ENCODE data around the gene TXNDC8. TPM values are rescaled to one million over a fixed set of nuclear protein-coding genes. Genes with fewer than 3 reads are reported as not detected.

The TXNDC8 gene
- total and polyA plus RNA-seq, 2 of the 13 experiments (the other 11 are each of a cell fraction or from before 2014, with no cell fraction given) = not detected

DNA sequence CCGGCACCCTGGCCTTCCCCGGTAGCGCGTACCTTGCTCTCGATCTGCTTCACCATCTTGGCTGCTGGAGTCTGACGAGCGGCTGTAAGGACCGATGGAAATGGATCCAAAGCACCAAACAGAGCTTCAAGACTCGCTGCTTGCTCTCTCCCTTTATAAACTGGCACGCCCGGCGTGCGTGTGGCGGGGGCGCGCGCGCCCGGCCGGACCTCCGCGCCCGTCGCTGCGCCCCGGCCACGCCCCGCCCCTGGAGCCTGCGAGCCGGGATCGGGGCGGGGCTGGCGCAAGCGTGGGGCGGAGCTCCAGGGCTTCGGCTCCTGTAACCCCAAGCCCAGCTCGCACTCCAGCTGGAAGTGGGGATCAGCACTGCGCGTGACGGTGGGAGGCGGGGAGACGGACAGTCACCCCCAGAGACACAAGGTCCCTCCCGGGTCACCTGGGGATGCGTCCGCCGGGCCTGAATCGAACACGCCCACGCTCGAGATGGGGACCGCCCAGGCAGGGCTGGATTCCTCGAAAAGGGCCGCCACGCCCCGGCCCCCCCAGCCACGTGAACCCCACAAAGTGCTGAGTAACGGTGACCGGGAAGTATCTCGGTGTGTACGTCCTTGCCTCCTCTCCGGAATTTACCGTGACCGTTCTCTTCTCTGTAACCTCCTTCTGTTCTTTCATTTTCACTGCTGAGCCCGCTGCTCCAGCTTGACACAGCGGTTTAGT lies 81.1 kb downstream of the TXNDC8 start, which contains the start of gene TXN (continued):
- TF ChIP-seq MIER3 (CRISPR knock-in tag; IDR thresholded peaks at IDR 0.05; ENCODE audit: borderline replicate concordance) (0 out of 2 replicates have a peak, but pooled peaks have one; percentile 22), ZNF441 (CRISPR knock-in tag; IDR thresholded peaks at IDR 0.05; ENCODE audit: borderline replicate concordance) (peak; percentile 47), TGIF2 (CRISPR knock-in tag; IDR thresholded peaks at IDR 0.05) (peak; percentile 24; the same call in 1 of the 2 replicates), SIN3A (IDR thresholded peaks at IDR 0.05; ENCODE audit: borderline replicate concordance, low read depth, low read length) (no peak), ZNF382 (CRISPR knock-in tag; IDR thresholded peaks at IDR 0.05; ENCODE audit: borderline replicate concordance) (no peak), AGO1 (IDR thresholded peaks at IDR 0.05; ENCODE audit: low read depth, low read length, poor library complexity, severe bottlenecking) (no peak), MZF1 (CRISPR knock-in tag; IDR thresholded peaks at IDR 0.05; ENCODE audit: borderline replicate concordance) (no peak), PTBP1 (IDR thresholded peaks at IDR 0.05; ENCODE audit: low read depth, low read length, poor library complexity, severe bottlenecking) (no peak), BORCS8-MEF2B (CRISPR knock-in tag; IDR thresholded peaks at IDR 0.05) (peak; percentile 51), SP2 (CRISPR knock-in tag; IDR thresholded peaks at IDR 0.05) (no peak), ZNF776 (CRISPR knock-in tag; IDR thresholded peaks at IDR 0.05) (no peak), ARNT2 (CRISPR knock-in tag; IDR thresholded peaks at IDR 0.05; ENCODE audit: low read depth) (no peak; the same call in 1 of the 2 replicates), ZMYM4 (CRISPR knock-in tag; IDR thresholded peaks at IDR 0.05) (peak; percentile 57), MEIS1 (CRISPR knock-in tag; IDR thresholded peaks at IDR 0.05; ENCODE audit: borderline replicate concordance) (no peak), ZNF501 (CRISPR knock-in tag; IDR thresholded peaks at IDR 0.05) (no peak), KLF13 (CRISPR knock-in tag; IDR thresholded peaks at IDR 0.05) (no peak), NFRKB (IDR thresholded peaks at IDR 0.05) (no peak)
- TF ChIP-seq, protein P1, sequence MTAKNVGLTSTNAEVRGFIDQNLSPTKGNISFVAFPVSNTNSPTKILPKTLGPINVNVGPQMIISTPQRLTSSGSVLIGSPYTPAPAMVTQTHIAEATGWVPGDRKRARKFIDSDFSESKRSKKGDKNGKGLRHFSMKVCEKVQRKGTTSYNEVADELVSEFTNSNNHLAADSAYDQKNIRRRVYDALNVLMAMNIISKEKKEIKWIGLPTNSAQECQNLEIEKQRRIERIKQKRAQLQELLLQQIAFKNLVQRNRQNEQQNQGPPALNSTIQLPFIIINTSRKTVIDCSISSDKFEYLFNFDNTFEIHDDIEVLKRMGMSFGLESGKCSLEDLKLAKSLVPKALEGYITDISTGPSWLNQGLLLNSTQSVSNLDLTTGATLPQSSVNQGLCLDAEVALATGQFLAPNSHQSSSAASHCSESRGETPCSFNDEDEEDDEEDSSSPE (CRISPR knock-in tag; IDR thresholded peaks at IDR 0.05) = no peak; the same call in 1 of the 2 replicates
- TF ChIP-seq, protein P2, sequence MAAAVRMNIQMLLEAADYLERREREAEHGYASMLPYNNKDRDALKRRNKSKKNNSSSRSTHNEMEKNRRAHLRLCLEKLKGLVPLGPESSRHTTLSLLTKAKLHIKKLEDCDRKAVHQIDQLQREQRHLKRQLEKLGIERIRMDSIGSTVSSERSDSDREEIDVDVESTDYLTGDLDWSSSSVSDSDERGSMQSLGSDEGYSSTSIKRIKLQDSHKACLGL (CRISPR knock-in tag; IDR thresholded peaks at IDR 0.05) = peak; percentile 57; the same call in 1 of the 2 replicates
- TF ChIP-seq, protein P3, sequence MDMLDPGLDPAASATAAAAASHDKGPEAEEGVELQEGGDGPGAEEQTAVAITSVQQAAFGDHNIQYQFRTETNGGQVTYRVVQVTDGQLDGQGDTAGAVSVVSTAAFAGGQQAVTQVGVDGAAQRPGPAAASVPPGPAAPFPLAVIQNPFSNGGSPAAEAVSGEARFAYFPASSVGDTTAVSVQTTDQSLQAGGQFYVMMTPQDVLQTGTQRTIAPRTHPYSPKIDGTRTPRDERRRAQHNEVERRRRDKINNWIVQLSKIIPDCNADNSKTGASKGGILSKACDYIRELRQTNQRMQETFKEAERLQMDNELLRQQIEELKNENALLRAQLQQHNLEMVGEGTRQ (IDR thresholded peaks at IDR 0.05; ENCODE audit: low read depth, low read length) = no peak
- TF ChIP-seq, protein P3 (CRISPR knock-in tag; IDR thresholded peaks at IDR 0.05; ENCODE audit: borderline replicate concordance) = no peak
- TF ChIP-seq, protein P4, sequence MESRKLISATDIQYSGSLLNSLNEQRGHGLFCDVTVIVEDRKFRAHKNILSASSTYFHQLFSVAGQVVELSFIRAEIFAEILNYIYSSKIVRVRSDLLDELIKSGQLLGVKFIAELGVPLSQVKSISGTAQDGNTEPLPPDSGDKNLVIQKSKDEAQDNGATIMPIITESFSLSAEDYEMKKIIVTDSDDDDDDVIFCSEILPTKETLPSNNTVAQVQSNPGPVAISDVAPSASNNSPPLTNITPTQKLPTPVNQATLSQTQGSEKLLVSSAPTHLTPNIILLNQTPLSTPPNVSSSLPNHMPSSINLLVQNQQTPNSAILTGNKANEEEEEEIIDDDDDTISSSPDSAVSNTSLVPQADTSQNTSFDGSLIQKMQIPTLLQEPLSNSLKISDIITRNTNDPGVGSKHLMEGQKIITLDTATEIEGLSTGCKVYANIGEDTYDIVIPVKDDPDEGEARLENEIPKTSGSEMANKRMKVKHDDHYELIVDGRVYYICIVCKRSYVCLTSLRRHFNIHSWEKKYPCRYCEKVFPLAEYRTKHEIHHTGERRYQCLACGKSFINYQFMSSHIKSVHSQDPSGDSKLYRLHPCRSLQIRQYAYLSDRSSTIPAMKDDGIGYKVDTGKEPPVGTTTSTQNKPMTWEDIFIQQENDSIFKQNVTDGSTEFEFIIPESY (CRISPR knock-in tag; IDR thresholded peaks at IDR 0.05) = no peak
- TF ChIP-seq, protein P5, sequence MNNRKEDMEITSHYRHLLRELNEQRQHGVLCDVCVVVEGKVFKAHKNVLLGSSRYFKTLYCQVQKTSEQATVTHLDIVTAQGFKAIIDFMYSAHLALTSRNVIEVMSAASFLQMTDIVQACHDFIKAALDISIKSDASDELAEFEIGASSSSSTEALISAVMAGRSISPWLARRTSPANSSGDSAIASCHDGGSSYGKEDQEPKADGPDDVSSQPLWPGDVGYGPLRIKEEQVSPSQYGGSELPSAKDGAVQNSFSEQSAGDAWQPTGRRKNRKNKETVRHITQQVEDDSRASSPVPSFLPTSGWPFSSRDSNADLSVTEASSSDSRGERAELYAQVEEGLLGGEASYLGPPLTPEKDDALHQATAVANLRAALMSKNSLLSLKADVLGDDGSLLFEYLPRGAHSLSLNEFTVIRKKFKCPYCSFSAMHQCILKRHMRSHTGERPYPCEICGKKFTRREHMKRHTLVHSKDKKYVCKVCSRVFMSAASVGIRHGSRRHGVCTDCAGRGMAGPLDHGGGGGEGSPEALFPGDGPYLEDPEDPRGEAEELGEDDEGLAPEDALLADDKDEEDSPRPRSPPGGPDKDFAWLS (CRISPR knock-in tag; IDR thresholded peaks at IDR 0.05; ENCODE audit: borderline replicate concordance) = no peak

All from HepG2 (cell line).